Ramos (cell line): ENCODE measurements around the gene CARD10.

ENCODE experiments used
- in situ Hi-C: fragments of 300-500 bp; cut with MboI; formaldehyde crosslinking; loops from one replicate; pipeline ENCODE4 v1.14.3; 2022; ENCODE audit warnings: low sequenced_read_pairs; ENCODE audit not compliant: unreplicated experiment

Gene CARD10, protein sequence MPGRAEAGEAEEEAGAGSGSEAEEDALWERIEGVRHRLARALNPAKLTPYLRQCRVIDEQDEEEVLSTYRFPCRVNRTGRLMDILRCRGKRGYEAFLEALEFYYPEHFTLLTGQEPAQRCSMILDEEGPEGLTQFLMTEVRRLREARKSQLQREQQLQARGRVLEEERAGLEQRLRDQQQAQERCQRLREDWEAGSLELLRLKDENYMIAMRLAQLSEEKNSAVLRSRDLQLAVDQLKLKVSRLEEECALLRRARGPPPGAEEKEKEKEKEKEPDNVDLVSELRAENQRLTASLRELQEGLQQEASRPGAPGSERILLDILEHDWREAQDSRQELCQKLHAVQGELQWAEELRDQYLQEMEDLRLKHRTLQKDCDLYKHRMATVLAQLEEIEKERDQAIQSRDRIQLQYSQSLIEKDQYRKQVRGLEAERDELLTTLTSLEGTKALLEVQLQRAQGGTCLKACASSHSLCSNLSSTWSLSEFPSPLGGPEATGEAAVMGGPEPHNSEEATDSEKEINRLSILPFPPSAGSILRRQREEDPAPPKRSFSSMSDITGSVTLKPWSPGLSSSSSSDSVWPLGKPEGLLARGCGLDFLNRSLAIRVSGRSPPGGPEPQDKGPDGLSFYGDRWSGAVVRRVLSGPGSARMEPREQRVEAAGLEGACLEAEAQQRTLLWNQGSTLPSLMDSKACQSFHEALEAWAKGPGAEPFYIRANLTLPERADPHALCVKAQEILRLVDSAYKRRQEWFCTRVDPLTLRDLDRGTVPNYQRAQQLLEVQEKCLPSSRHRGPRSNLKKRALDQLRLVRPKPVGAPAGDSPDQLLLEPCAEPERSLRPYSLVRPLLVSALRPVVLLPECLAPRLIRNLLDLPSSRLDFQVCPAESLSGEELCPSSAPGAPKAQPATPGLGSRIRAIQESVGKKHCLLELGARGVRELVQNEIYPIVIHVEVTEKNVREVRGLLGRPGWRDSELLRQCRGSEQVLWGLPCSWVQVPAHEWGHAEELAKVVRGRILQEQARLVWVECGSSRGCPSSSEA

DNA sequence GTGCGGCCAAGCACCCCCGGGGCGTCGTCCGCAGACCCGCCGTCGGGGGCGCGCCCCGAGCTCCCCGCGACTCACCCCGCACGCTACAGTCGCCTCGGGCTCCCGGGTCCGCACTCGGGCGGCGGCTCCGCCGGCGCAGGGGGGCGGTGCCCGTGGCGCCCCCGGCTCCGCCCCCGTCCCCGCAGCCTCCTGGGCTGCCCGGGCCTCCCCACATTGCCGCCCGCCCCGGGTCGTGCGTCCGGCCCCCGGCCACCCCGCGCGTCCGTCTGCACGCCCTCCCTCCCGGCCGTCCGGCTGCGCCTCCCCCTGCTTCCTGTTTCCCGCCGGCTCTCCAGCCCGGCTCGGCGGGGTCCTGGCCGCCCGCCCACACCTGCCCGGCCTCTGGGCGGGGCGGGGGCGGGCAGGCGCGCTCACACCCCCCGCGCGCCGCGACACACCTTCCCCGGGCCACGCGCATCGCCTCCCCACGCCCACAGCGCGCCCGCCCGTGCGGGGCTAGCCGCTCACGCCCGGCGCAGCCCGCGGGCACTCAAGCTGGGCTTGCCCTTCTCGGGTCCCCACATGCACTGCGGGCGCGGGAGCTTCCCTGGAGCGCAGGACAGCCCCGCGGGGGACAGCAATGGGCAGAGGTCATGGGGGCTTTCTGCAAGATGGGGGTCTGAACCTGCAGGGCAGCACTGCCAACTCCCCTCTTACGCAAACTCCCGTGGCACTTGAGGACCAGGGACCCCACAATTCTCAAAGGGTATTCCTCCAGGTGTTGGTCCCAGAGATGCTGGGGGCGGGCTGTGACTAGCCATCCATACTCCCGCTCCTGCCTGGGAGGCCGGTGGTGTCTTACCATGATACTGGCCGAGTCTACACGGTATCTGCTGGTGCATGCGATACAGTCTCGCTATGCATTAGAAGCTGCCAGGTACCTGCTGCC is at the start of gene CARD10:
TSS of gene CARD10 (minus strand) at position 148 of the 928 bp plus-strand sequence. CDS start 215 bp downstream, outside the sequence.
- in situ Hi-C loops: no loop called here

DNA sequence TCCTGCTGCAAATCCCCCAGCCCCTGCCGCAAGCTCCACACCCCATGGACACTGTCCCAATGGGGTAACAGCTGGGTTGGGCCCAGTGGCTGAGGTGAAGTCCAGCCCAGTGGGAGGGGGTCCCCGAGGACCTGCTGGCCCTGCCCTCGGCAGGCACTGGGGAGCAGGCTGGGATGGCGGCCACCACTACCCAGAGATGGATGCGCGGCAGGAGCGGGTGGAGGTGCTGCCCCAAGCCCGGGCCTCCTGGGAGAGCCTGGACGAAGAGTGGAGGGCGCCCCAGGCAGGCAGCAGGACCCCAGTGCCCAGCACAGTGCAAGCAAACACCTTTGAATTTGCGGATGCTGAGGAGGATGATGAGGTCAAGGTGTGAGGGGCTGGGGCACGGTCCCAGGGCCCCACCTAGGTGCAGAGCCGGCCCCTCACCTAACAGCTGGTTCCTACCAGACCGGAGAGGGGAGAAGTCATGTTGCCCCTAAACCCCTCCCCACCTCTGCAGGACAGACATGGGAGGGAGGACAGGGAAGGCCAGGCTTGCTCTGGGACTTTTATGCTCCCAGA is 49.3 kb upstream of the CARD10 start:
- in situ Hi-C loops: loop anchor here (10.0 kb wide), 1 partner anchor 254 kb away; no protein-coding TSS in a partner anchor

DNA sequence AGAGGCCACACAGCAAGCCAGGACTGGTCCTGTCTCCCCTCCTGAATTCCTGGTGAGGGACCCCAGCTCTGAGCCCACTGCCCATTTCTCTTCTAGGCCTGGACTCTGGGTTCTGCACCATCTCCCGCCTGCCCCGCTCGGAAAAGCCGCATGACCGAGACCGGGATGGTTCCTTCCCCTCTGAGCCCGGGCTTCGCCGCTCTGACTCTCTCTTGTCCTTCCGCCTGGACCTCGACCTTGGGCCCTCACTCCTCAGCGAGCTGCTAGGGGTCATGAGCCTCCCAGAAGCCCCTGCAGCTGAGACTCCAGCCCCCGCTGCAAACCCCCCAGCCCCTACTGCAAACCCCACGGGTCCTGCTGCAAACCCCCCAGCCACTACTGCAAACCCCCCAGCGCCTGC is 48.8 kb upstream of the CARD10 start:
- in situ Hi-C loops: loop anchor here (10.0 kb wide), 1 partner anchor 253 kb away; no protein-coding TSS in a partner anchor

DNA sequence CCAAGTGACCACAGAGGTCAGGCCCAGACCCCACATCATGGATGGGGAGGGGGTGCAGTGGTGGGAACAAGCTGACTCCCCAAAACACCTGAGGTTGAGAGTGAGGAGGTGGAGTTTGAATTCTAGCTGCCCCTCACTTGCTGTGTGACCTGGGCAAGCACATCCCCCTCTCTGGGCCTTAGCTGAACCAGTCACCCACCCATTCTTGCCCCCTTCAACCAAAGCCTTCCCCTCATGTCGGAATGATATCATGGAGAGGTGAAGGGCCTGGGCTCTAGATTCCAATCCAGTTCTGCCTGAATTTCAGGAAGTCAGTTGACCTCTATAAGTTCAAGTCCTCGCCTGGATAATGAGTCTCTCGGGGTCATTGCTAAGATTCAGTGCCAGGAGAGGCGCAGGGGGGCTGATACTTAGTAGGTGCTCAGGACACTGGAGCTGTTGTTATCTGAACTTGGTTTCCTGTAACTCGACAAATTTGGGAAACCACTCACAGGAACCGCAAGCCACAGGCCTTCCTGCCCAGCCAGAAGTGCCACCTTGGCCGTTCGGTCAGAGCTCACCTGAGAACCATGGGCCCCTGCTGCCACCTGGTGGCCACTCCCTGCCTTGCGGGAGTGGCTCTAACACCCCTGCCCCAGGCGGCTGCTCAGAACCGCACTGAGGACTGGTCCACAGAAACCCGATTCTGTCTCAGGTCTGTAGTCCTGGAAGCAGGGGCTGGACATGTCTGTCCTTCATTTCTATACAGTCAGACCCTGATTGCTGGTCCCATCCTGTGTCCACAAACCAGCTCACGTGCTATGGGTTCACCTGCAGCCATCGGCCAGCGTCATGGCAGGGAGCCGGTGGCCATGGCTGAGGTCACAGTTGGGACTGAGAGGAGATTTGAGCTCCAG is 47.9 kb upstream of the CARD10 start:
- in situ Hi-C loops: loop anchor here (10.0 kb wide), 1 partner anchor 252 kb away; no protein-coding TSS in a partner anchor

DNA sequence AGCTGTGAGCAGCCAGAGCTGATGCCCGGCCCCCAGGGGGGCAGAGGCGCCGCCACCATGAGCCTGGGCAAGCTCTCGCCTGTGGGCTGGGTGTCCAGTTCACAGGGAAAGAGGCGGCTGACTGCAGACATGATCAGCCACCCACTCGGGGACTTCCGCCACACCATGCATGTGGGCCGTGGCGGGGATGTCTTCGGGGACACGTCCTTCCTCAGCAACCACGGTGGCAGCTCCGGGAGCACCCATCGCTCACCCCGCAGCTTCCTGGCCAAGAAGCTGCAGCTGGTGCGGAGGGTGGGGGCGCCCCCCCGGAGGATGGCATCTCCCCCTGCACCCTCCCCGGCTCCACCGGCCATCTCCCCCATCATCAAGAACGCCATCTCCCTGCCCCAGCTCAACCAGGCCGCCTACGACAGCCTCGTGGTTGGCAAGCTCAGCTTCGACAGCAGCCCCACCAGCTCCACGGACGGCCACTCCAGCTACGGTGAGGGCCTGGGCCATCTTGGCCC is 47.2 kb upstream of the CARD10 start:
- in situ Hi-C loops: loop anchor here (10.0 kb wide), 1 partner anchor 252 kb away; no protein-coding TSS in a partner anchor

DNA sequence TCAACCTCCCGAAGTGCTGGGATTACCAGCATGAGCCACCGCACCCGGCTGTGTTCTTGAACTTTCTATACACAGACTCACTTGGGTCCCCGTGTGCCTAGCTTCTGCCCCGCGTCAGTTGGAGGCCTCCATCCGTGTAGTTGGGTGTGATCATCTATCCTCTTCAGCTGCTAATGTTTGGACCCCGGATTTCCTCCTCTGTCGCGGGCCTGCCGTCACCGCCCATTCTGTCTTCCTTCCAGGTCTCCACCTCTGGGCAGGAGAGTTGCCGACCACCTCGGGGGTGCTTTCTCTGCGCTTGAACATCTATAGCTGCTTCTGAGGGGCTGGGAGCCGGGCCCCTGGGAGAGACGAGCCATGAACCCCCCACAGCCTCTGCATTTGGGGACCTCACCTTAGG is 46.6 kb upstream of the CARD10 start:
- in situ Hi-C loops: loop anchor here (10.0 kb wide), 1 partner anchor 251 kb away; no protein-coding TSS in a partner anchor

DNA sequence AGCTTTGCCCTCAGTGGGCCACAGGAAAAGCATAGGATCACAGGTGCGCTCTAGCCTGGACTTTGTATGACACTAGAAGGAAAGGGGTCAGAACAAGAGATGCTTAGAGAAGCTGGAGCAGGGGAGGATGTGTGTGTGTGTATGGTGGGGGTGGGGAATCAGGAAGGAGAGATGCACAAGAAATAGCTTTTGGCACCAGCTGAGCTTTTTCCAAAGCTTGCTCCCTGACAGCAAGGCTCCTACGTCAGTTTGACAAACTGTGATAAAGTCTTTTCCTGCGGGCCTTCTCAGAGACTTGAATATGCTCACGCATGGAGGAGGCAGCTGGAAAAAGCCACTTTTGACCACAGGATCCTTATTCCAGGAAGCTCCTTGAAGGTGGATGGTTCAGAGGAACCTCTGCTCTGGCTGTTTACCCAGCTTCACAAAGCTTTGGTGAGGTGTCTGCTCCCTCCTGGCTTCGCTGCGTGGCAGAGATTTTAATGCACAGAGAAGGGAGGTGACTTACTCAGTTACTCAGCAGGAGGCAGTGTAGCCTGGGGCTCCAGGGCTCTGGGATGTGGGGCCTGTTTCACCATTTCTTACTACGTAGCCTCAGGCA is 45.0 kb upstream of the CARD10 start:
- in situ Hi-C loops: loop anchor here (10.0 kb wide), 1 partner anchor 249 kb away; no protein-coding TSS in a partner anchor

DNA sequence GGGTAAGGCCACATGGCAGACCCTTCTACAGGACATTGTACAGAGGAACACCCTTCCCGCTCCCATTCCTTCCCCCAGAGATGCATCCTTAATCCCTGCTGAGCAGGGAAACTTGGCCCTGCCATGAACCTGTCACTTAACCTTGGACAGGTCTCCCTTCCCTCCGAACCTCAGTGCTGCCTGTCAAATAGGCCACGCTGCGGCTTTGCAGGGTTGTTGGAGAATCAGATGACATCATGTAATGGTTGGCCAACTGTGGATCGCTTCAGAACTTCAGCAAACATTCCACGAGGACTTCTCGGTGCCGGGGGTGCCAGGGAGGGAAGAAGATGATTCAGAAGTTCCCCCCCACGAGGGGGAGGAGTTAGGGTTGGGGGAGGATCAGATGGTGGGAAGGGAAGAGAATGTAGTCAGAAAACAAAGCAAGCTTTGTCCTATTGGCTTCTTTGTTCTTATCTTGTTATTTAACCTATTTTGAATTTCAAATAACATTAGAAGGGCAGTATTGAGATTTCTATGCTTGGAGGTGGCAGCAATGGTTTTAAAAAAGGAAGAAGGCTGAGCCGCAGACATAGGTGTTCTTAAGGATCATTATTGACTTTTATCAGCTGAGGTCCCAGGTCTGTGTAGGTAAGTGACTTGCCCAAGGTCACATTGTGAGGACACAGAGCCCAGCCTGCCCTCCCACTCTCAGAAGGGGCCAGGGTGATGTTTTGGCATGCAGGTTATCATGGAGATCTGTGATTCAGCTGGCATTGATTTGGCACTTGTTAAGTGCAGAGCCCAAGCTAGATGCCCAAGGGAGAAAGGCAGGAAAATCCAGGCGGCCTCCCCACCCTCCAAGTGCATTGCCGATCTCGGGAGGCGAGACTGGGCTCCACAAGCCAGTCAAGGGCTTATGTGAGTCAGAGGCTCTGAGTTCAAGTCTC is 44.2 kb upstream of the CARD10 start:
- in situ Hi-C loops: loop anchor here (10.0 kb wide), 1 partner anchor 249 kb away; no protein-coding TSS in a partner anchor

DNA sequence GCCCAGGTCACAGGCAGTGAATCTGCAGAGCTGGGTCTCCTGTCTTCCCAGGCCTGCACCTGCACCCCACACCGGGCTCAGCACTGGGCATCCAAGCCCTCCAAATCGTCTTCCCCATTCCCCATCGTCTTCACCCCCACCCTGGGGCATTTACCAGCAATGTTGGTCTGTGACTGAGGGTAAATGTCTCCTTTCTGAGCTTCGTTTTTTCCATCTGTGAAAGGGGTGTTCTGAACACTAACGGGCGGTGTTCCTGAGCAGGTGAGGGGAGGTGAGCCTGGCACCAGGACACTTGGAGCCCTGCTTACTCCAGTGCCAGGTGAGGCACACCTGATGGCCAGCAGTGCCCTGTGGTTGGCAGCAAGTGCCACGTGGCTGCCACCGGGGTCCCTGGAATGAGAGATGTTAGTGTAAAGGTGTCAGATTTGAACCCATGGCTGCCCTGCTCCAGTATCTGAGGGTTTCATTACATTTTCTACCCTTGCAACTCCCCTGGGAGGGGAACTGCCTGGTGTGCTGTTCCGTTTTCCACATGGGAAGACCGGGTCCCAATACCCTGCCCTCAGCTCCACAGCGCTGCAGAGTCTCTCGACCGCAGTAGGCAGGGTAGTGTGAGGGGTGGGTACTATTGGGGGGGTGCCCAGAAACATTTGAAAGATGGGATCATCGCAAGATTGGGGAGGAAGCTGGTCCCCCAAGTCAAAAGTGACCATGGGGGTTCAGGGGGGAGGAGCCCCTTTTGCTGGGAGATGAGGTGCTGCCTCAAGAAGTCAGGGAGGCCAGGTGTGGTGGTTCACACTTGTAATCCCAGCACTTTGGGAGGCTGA is 43.0 kb upstream of the CARD10 start:
- in situ Hi-C loops: loop anchor here (10.0 kb wide), 1 partner anchor 247 kb away; no protein-coding TSS in a partner anchor

DNA sequence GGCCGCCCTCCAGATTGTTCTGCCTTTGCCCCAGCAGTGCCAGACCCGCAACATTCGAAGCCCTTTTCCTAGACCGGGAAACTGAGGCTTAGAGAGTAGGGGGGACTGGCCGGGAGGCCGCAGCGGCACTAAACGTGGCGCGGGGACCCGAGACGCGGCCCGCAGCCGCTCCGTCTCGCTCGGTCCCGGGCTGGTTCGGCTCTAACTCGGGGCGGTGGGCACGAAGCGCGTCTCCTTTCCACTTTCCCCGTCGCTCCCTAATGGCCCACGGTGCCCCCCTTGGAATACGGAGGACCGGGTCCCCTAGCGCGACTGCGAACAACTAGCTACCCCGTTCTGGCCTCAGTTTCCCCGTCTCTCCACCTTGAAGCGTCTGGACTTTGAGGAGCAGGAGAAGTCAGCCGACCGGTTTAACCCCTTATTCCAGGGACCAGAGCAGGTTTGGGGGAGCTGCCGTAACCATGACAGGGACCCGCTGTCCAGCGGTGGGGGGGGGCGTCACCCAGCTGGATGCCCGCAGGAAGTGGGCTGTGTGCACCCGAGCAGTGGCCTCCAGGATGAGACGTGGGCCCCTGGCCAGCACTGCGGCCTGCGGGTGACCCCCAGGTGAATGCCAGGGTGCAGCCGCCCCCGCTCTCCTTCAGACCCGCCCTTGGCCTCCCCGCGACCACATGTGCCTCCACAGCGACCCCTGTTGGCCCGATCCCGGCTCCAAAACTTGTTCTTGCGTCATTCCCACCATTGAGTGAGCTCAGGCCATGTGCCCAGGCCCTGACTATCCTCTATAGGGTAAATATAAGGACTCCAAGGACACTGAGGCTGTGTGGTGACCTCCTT is 42.2 kb upstream of the CARD10 start:
- in situ Hi-C loops: loop anchor here (10.0 kb wide), 1 partner anchor 247 kb away; no protein-coding TSS in a partner anchor

DNA sequence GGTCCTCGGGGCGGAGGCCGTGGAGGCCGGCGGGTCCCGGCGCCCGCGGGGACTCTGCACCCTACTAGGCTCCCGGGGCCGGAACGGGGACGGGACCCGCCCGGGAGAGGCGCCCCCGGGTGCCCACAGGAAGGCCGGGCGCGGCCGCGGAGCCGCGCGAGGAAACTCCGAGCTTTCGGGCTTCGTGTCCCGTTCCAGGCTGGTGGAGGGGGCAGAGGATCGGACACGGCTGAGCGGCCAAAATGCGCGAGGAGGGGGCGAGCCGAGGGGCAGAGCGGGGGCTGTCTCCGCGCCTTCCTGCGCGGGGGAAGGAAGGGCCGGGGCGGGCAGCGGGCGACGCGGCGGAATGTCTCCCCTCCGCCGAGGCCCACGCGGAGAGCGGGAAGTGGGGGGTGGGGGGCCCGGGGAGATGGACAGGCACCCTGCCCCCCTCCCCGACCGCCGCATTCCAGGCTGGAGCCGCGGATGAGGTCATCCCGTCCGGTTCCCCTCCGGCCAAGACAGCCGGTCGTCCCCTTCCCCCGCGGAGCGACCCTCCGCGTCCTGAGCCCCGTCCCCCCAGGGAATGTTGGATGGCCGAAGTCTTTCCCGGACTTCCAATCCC is 41.5 kb upstream of the CARD10 start:
- in situ Hi-C loops: loop anchor here (10.0 kb wide), 1 partner anchor 246 kb away; no protein-coding TSS in a partner anchor

DNA sequence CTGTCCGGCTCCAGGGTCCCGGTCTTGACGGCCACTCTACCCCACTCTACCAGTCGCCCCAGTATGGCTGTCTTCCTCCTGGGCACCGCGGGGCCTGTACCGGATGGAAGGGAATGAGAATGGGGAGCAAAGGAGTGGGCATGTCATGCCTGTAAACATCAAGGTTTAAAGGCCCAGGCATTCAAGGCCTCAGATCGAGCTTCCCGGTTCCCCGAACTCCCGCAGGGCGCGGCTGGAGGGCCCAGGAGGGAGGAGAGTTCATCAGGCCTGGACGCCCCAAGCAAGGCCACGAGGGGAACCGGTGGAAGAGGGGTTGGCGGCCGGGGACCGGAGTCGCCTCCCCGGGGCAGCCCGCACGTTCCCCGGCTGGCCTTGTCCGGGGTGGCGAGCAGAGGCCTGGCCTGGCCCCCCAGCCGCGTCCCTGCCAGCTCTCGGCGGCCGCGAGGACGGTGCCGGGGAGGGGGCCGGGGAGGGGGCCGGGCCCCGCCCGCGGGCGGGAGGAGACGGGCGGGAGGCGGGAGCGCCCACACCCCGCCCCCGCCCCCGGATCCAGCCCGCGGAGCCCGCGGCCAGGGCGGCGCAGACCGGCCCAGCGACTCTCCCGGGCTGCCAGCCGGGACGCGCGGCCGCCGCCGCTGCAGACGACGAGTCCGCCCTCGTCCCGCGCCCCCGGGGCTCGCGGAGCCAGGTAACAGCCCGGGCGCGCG is 40.8 kb upstream of the CARD10 start, which contains the start of gene CDC42EP1:
TSS of gene CDC42EP1 (plus strand) at position 580 of the 707 bp plus-strand sequence. CDS start 5,870 bp downstream, outside the sequence.
- in situ Hi-C loops: loop anchor here (10.0 kb wide), 1 partner anchor 245 kb away; no protein-coding TSS in a partner anchor

DNA sequence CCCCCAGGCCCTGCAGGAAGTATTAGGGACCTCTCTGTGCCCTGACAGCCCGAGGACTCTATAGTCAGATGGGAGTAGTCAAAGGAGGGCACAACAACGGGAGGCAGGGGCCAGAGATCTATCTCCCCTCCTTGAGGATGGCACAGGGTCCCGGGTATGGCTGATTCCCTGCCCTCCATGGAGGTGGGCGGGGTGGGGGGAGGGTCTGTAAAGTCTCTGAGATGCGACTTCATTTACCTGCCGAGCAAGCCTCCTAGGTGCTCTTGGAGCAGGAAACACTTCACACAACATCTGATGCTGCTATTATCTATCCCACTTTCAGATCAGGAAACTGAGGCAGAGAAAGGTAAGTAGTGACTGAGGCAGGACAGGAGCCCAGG is 40.3 kb upstream of the CARD10 start:
- in situ Hi-C loops: no loop called here
